ENCODE measurements around the gene USP43. TPM values are rescaled to one million over a fixed set of nuclear protein-coding genes. Genes with fewer than 3 reads are reported as not detected.

The USP43 gene
- polyA plus RNA-seq, 10 donors, result 0.33 to 0.90 (median 0.58) TPM

Other genes with a start within 250 kb of the USP43 start
- gene STX8, start 69.7 kb upstream of the USP43 start, polyA plus RNA-seq (ENCODE audit: insufficient read length in 10 of 10), result 10 to 100 TPM; 43.2 to 49.1 (median 45.6) TPM
- gene CFAP52, start 68.9 kb upstream of the USP43 start, polyA plus RNA-seq (ENCODE audit: insufficient read length in 10 of 10), result under 1 TPM in 5 of 10 donors, not detected in 5; 0.16 to 0.53 (median 0.35) TPM
- 10 to 100 TPM; 41.5 to 99.6 (median 88.4) TPM for gene DHRS7C, start 146.1 kb downstream of the USP43 start, polyA plus RNA-seq (ENCODE audit: insufficient read length in 10 of 10)
- gene GSG1L2, start 176.6 kb downstream of the USP43 start, polyA plus RNA-seq (ENCODE audit: insufficient read length in 10 of 10), result not detected
- gene GLP2R, start 180.4 kb downstream of the USP43 start, polyA plus RNA-seq (ENCODE audit: insufficient read length in 10 of 10), result under 1 TPM in 4 of 10 donors, not detected in 6; 0.05 to 0.15 (median 0.08) TPM

All from muscle of back (tissue), 10 donors.